ENCODE measurements around the gene DOCK3. TPM values are rescaled to one million over a fixed set of nuclear protein-coding genes. Genes with fewer than 3 reads are reported as not detected.

The DOCK3 gene
- total and polyA plus RNA-seq, 2 of the 4 experiments (the other 2 are of a cell fraction): under 0.01 to 0.12 TPM

GRCh38 chr3:51374456-51374855, 699.7 kb downstream of the DOCK3 start:
- H2AK5ac ChIP-seq (ENCODE audit: low read depth, low read length): no peak overlapping the region
- H3K4me3 ChIP-seq (ENCODE audit: insufficient read depth, low read depth, low read length): no peak overlapping the region
- no peak overlapping the region for H3K9ac ChIP-seq (ENCODE audit: low read depth, low read length)
- H3K27ac ChIP-seq (ENCODE audit: insufficient read depth, low read length): no peak overlapping the region
- no peak overlapping the region for H4K8ac ChIP-seq (ENCODE audit: low read depth in 2 of 2, low read length in 2 of 2)
- peak overlapping the region; percentile 47 for H2AFZ ChIP-seq (replicated peaks; ENCODE audit: low read length, poor library complexity)
- H2BK120ac ChIP-seq (ENCODE audit: low read depth, low read length): no peak overlapping the region
- H3K9me1 ChIP-seq (ENCODE audit: insufficient read depth, low read length): no peaks in the 10 kb centered on the region
- H2BK5ac ChIP-seq (ENCODE audit: low read depth, low read length, poor library complexity, severe bottlenecking): no peak overlapping the region
- peaks cover 12% of the 10 kb centered on the region for H3K27me3 ChIP-seq (ENCODE audit: control insufficient read depth, insufficient read depth, low read length)
- H4K20me1 ChIP-seq (ENCODE audit: insufficient read depth, low read length): no peaks in the 10 kb centered on the region
- no peaks in the 10 kb centered on the region for H3K9me3 ChIP-seq (ENCODE audit: control insufficient read depth, insufficient read depth, low read length)
- no peak for DNase-seq
- ChIA-PET POLR2A (ENCODE audit: unreplicated experiment) (no interaction called here), CTCF (no interaction called here)
- H3K4ac ChIP-seq (ENCODE audit: low read depth, low read length): no peak overlapping the region
- H3K4me1 ChIP-seq (ENCODE audit: control insufficient read depth, insufficient read depth, low read length): no peaks in the 10 kb centered on the region
- TF ChIP-seq MAZ (IDR thresholded peaks at IDR 0.05; ENCODE audit: borderline replicate concordance, low read depth, low read length) (no peak), SMC3 (IDR thresholded peaks at IDR 0.05; ENCODE audit: low read depth, low read length) (no peak), RAD21 (IDR thresholded peaks at IDR 0.05; ENCODE audit: low read length) (no peak), MXI1 (IDR thresholded peaks at IDR 0.05; ENCODE audit: borderline replicate concordance, low read depth, low read length) (no peak), POLR2A (IDR thresholded peaks at IDR 0.05; ENCODE audit: low read depth, low read length) (no peak), CHD1 (IDR thresholded peaks at IDR 0.05; ENCODE audit: low read depth, low read length) (no peak), NFE2L2 (IDR thresholded peaks at IDR 0.05; ENCODE audit: low read depth, low read length) (no peak), RFX5 (IDR thresholded peaks at IDR 0.05; ENCODE audit: low read depth, low read length) (no peak), CEBPB (IDR thresholded peaks at IDR 0.05; ENCODE audit: low read depth, low read length) (no peak), MAFK (IDR thresholded peaks at IDR 0.05; ENCODE audit: low read depth, low read length) (no peak), CTCF (conservative IDR thresholded peaks at IDR 0.05; ENCODE audit: low read depth, low read length) (no peak), BHLHE40 (IDR thresholded peaks at IDR 0.05; ENCODE audit: low read depth, low read length) (no peak), RCOR1 (IDR thresholded peaks at IDR 0.05; ENCODE audit: insufficient replicate concordance, low read length) (no peak), FOS (IDR thresholded peaks at IDR 0.05; ENCODE audit: low read depth, low read length) (no peak)
- TF ChIP-seq, protein P1, sequence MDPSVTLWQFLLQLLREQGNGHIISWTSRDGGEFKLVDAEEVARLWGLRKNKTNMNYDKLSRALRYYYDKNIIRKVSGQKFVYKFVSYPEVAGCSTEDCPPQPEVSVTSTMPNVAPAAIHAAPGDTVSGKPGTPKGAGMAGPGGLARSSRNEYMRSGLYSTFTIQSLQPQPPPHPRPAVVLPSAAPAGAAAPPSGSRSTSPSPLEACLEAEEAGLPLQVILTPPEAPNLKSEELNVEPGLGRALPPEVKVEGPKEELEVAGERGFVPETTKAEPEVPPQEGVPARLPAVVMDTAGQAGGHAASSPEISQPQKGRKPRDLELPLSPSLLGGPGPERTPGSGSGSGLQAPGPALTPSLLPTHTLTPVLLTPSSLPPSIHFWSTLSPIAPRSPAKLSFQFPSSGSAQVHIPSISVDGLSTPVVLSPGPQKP (IDR thresholded peaks at IDR 0.05; ENCODE audit: borderline replicate concordance, low read depth, low read length): no peak
- TF ChIP-seq, protein P2, sequence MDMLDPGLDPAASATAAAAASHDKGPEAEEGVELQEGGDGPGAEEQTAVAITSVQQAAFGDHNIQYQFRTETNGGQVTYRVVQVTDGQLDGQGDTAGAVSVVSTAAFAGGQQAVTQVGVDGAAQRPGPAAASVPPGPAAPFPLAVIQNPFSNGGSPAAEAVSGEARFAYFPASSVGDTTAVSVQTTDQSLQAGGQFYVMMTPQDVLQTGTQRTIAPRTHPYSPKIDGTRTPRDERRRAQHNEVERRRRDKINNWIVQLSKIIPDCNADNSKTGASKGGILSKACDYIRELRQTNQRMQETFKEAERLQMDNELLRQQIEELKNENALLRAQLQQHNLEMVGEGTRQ (IDR thresholded peaks at IDR 0.05; ENCODE audit: low read depth, low read length): no peak
- H3K79me1 ChIP-seq (ENCODE audit: low read depth in 1 of 2, low read length in 2 of 2): no peaks in the 10 kb centered on the region
- no peak overlapping the region for H3K18ac ChIP-seq (ENCODE audit: low read depth, low read length)
- no peak overlapping the region for H2BK20ac ChIP-seq (ENCODE audit: low read depth, low read length)
- H2AK9ac ChIP-seq (replicated peaks; ENCODE audit: low read depth, low read length, poor library complexity): no peak overlapping the region
- no peak overlapping the region for H3K4me2 ChIP-seq (ENCODE audit: low read depth, low read length)
- no peak overlapping the region for H4K5ac ChIP-seq (ENCODE audit: low read depth, low read length)
- no peak overlapping the region for H2BK15ac ChIP-seq (ENCODE audit: low read depth, low read length)
- H3K56ac ChIP-seq (ENCODE audit: extremely low read depth, insufficient read depth, low read length): no peak overlapping the region
- no peak overlapping the region for H3K23ac ChIP-seq (ENCODE audit: low read depth, low read length)
- in situ Hi-C loops (cut with MboI; ENCODE audit: low sequenced_read_pairs): loop anchor here (5.0 to 10.0 kb wide), 4 partner anchors 277 to 802 kb away; partner anchors contain the start of gene MAPKAPK3
- intact Hi-C loops (cut with micrococcal nuclease): no loop called here
- no peaks in the 10 kb centered on the region for H3K36me3 ChIP-seq (ENCODE audit: control insufficient read depth, insufficient read depth, low read length)
- 81% methylated on average over 5 of the region's 11 CpGs; no CpG with 5 or more reads in 1 of the 2 experiments for WGBS, 2 experiments (ENCODE audit: extremely low coverage in 2 of 2, insufficient read length in 1 of 2)
- H3K14ac ChIP-seq (replicated peaks; ENCODE audit: low read depth, low read length): no peak overlapping the region
- ATAC-seq (ENCODE audit: low read depth): no peak
- no TSS peak for BruUV-seq (replicated peaks)
- no peak overlapping the region for H4K91ac ChIP-seq (ENCODE audit: insufficient read depth, low read depth, low read length)
- dilution Hi-C loops (cut with HindIII; ENCODE audit: low sequenced_read_pairs, unreplicated experiment): loop anchor here (25.0 kb wide), 1 partner anchor 262 kb away; no protein-coding TSS in a partner anchor

Measured in IMR-90 (cell line).